Osteocyte (in vitro differentiated cells): Measurements from ENCODE around the gene PTPRN2. TPM values are rescaled to one million over a fixed set of nuclear protein-coding genes. Genes with fewer than 3 reads are reported as not detected.

Source experiments
- DNase-seq: peaks from one replicate; pipeline ENCODE4 v3.0.0; 2021; ENCODE audit warnings: mixed read lengths; ENCODE audit not compliant: unreplicated experiment; ENCODE audit errors: extremely low spot score
- H3K27ac Mint-ChIP-seq: one replicate; pipeline ENCODE4 v1.8.0; 2021; ENCODE audit warnings: mild to moderate bottlenecking, mixed read lengths; ENCODE audit not compliant: unreplicated experiment
- H3K27me3 Mint-ChIP-seq: one replicate; pipeline ENCODE4 v1.8.0; 2021; ENCODE audit warnings: mixed read lengths; ENCODE audit not compliant: unreplicated experiment
- H3K36me3 Mint-ChIP-seq: one replicate; pipeline ENCODE4 v1.8.0; 2021; ENCODE audit warnings: mixed read lengths; ENCODE audit not compliant: unreplicated experiment
- H3K4me1 Mint-ChIP-seq: one replicate; pipeline ENCODE4 v1.8.0; 2021; ENCODE audit warnings: mixed read lengths; ENCODE audit not compliant: unreplicated experiment
- H3K4me3 Mint-ChIP-seq: one replicate; pipeline ENCODE4 v1.8.0; 2021; ENCODE audit warnings: mild to moderate bottlenecking, moderate library complexity, mixed read lengths; ENCODE audit not compliant: unreplicated experiment
- H3K9me3 Mint-ChIP-seq: one replicate; pipeline ENCODE4 v1.8.0; 2021; ENCODE audit warnings: mixed read lengths; ENCODE audit not compliant: unreplicated experiment
- total RNA-seq: library from RNA; stranded (reverse); gene quantifications from 2 replicates; pipeline ENCODE4 v1.2.1, GENCODE V29; 2021
- TF ChIP-seq, protein P1 (sequence below): fragments of 200-600 bp; sonication (generic); IDR thresholded peaks from 2 replicates; pipeline ENCODE4 v1.5.0; 2021; ENCODE audit warnings: antibody characterized with exemption, mild to moderate bottlenecking, moderate library complexity

Gene PTPRN2
- total RNA-seq, 1 donor from 2014 or later: 0.59 TPM

DNA sequence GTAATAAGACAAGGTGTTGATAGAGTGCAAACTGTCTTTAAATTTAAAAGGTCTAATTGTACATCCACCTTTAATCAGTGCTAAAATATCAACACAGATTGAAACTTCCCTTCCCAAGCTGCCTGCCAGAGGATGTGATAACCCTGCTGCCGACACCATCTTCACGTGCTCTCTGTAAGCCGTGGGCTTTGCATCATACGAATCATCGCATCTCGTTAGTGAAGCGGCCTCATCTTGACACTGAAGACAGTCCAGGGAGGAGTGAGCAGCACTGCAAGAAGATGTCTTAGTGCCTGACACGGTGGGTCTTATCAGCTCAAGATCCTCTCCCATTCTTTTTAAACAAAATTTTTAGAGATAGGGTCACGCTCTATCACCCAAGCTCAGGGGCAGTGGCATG lies 518.8 kb downstream of the PTPRN2 start:
- H3K27ac Mint-ChIP-seq: no peak overlapping the region
- no peaks in the 10 kb centered on the region for H3K27me3 Mint-ChIP-seq
- peaks cover 22% of the 10 kb centered on the region for H3K9me3 Mint-ChIP-seq
- no peak overlapping the region for H3K4me3 Mint-ChIP-seq
- no peaks in the 10 kb centered on the region for H3K4me1 Mint-ChIP-seq
- DNase-seq: no peak
- H3K36me3 Mint-ChIP-seq: no peaks in the 10 kb centered on the region
- TF ChIP-seq, protein P1, sequence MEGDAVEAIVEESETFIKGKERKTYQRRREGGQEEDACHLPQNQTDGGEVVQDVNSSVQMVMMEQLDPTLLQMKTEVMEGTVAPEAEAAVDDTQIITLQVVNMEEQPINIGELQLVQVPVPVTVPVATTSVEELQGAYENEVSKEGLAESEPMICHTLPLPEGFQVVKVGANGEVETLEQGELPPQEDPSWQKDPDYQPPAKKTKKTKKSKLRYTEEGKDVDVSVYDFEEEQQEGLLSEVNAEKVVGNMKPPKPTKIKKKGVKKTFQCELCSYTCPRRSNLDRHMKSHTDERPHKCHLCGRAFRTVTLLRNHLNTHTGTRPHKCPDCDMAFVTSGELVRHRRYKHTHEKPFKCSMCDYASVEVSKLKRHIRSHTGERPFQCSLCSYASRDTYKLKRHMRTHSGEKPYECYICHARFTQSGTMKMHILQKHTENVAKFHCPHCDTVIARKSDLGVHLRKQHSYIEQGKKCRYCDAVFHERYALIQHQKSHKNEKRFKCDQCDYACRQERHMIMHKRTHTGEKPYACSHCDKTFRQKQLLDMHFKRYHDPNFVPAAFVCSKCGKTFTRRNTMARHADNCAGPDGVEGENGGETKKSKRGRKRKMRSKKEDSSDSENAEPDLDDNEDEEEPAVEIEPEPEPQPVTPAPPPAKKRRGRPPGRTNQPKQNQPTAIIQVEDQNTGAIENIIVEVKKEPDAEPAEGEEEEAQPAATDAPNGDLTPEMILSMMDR: no peak

DNA sequence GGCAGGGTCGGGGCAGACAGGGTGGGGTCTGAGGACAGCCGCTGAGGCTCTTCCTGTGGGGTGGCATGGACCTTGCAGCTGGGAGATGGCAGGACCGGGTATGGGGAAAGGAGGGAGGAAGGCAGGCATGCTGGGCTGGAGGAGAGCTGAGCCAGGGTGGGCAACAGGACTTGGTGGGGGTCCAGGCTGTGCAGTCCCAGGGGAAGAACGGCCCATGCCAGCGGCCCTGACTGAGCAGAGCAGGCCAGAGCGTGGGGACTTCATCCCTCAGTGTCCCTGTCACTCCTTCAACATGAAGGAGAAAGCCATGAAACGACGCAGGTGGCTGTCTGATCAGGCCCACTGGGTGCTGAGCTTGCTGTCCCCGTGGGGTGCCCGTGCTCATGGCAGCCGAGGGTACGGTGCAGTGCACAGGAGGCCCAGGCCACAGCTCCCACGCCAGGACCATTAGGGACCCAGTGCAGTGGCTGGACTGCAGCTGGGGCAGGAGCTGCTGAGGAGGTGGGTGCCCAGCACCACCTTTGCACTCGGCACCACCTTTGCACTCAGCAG lies 519.6 kb downstream of the PTPRN2 start:
- DNase-seq: no peak
- Mint-ChIP-seq H3K27me3 (no peaks in the 10 kb centered on the region), H3K4me1 (no peaks in the 10 kb centered on the region), H3K27ac (no peak overlapping the region), H3K9me3 (peaks cover 28% of the 10 kb centered on the region), H3K36me3 (no peaks in the 10 kb centered on the region), H3K4me3 (no peak overlapping the region)
- TF ChIP-seq, protein P1: no peak

DNA sequence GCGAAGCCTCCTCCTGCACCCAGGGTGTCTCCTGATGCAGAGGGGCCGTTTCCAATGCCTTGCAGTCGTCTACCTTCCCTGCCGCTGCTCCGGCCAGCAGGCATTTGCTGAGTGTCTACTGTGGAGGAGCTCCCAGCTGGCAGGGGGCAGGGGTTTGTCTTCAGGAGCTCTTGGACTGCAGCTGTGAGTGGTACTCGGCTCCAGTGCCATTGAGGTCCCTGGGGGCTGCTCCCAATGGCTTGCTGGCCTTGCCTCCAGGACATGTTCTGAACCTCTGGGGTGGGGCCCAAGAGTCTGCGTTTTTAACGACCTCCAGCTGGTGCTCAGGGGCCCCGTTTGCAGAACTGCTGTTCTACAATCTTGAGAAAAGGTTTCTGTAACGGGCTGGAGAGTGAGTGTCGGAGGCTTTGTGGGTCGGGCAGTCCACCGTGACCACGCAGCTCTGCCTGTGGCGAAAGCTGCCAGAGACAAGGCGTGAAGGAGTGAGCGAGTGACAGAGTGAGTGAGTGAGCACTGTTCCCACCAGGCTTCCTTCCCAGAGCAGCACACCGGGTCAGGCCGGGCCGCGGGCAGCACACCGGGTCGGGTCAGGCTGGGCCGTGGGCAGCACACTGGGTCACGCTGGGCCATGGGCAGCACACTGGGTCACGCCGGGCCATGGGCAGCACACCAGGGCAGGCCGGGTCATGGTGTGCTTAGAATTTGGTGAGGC lies 520.2 kb downstream of the PTPRN2 start:
- H3K9me3 Mint-ChIP-seq: peaks cover 25% of the 10 kb centered on the region
- H3K4me1 Mint-ChIP-seq: no peaks in the 10 kb centered on the region
- no peak for DNase-seq
- no peaks in the 10 kb centered on the region for H3K27me3 Mint-ChIP-seq
- no peak overlapping the region for H3K4me3 Mint-ChIP-seq
- no peak overlapping the region for H3K27ac Mint-ChIP-seq
- no peaks in the 10 kb centered on the region for H3K36me3 Mint-ChIP-seq
- TF ChIP-seq, protein P1: no peak

DNA sequence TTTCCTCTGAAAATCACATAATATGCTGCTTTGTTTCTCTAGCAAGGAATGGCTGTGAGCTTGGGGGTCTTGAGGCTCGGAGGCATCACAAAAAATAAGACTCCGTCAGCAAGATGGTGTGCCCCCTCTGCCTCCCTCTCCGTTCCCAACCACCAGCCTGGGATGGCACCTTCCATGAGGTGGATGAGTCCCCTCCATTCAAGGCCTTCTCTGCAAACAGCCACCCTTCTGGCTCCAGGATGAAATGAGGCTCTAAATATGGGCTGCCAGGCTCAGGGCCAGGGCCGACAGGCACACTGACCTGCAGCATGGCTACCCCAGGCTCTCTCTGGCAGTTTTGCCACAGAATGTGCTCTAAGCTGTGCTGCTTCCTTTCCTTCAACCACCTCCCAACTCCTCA lies 521.5 kb downstream of the PTPRN2 start:
- Mint-ChIP-seq H3K4me3 (no peak overlapping the region), H3K4me1 (no peaks in the 10 kb centered on the region), H3K27ac (no peak overlapping the region), H3K36me3 (no peaks in the 10 kb centered on the region), H3K9me3 (peaks cover 25% of the 10 kb centered on the region), H3K27me3 (no peaks in the 10 kb centered on the region)
- no peak for DNase-seq
- TF ChIP-seq, protein P1: no peak

DNA sequence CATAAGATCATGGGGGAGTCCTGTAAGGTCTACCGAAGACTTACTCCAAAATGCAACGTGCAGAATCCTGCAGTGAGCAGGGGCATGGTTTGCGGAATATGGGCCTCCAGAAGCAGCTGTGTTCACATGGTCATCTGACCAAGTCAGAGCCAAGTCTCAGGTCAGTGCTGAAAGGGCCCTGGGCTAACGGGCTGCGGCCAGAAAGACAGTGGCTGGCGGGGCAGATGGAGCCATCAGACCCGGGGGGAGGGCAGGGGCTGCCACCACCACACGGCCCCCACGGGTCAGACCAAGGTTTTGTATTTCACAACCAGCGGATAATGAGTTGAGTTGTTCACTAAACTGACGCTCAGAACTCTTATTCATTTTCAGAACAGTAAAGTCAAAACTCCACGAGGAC lies 522.3 kb downstream of the PTPRN2 start:
- Mint-ChIP-seq H3K27me3 (no peaks in the 10 kb centered on the region), H3K4me3 (no peak overlapping the region), H3K27ac (no peak overlapping the region), H3K9me3 (peaks cover 25% of the 10 kb centered on the region), H3K4me1 (no peaks in the 10 kb centered on the region), H3K36me3 (no peaks in the 10 kb centered on the region)
- TF ChIP-seq, protein P1: no peak
- no peak for DNase-seq
